K562 treated with DMSO at 1 percent for 24 hours (cell line): ENCODE measurements around the gene RHCE. TPM values are rescaled to one million over a fixed set of nuclear protein-coding genes. Genes with fewer than 3 reads are reported as not detected.

Source experiments
- total RNA-seq: library from RNA; unstranded; fragments of 300-600 nt; gene quantifications from 2 replicates; pipeline ENCODE4 v1.2.3, GENCODE V29; 2022; ENCODE audit warnings: low read depth; ENCODE audit not compliant: insufficient read depth

RHCE gene
- total RNA-seq = 12.1 and 13.0 TPM in 2 replicates

GRCh38 chr1:25420715-25421114 is at the start of gene RHCE:
Gene RHCE (minus strand): TSS chr1:25420825. CDS start chr1:25420786, 39 bp downstream.

DNA sequence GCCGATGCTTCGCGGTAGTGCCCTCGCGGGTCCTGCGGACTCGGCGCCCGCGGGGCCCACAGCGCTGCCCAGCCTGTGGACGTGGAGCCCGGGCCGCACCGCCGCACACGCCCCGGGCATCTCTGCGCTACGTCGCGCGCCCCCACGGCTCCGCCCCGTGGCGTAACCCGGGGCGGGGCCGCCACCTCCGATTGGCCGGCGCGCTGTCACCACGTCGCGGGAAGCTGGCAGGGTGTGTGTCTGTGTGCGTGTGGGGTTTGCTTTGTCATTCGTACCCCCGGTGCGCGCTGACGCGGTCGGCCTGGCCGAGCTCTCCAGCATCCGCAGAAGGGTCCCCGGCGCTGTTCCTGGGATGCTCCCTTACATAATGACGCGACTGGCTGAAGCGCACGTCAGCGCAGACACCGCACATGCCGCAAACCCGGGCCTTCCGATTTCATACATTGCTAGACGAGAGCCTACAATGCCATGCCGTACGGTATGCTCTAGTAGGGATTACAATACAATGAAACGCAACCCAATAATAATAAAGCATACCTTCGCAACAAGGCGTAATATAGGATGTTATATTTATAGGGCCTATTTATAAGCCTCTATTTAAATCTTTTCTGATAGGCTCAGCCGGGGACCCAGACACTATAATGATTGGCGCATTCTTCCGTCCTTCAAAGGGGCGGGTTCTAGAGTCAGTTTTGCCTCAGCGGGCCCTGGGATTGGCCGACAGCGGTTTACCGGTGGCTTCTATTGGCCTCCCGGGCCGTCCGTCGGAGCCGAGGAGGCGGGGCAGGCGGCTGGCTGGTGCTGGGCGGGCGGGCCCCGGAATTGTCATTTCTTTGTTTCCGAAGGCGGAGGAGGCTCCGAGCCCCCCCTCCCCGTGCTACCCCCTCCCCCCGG is 9.7 kb upstream of the RHCE start, which contains the start of gene MACO1:
MACO1 (plus strand) TSS at position 825 of the 894 bp plus-strand sequence. CDS start 202 bp downstream, outside the sequence.

GRCh38 chr1:25338188-25338981 is 82.2 kb downstream of the RHCE start, which contains the start of gene TMEM50A:
Gene TMEM50A (plus strand): TSS chr1:25338334. CDS start chr1:25340487, 2,153 bp downstream.

Other genes starting within 250 kb of the RHCE start
- 60.7 and 63.4 TPM in 2 replicates for gene SYF2, start 188.3 kb downstream of the RHCE start, total RNA-seq
- 102 and 105 TPM in 2 replicates for gene RSRP1, start 173.4 kb downstream of the RHCE start, total RNA-seq
- 6.1 and 8.1 TPM in 2 replicates for gene RHD, start 148.3 kb downstream of the RHCE start, total RNA-seq
- gene TMEM50A, start 82.5 kb downstream of the RHCE start, total RNA-seq = 84.1 and 103 TPM in 2 replicates
- gene MACO1, start 10.1 kb upstream of the RHCE start, total RNA-seq = 12.0 and 16.4 TPM in 2 replicates
- 32.5 and 33.0 TPM in 2 replicates for gene LDLRAP1, start 122.8 kb upstream of the RHCE start, total RNA-seq
- gene MAN1C1, start 196.0 kb upstream of the RHCE start, total RNA-seq = 0.98 and 1.1 TPM in 2 replicates